Measurements from ENCODE around the gene INSRR. TPM values are rescaled to one million over a fixed set of nuclear protein-coding genes. Genes with fewer than 3 reads are reported as not detected.

The INSRR gene
- total and polyA plus RNA-seq, 3 donors from 2014 or later = 1.5 to 7.0 (median 6.4) TPM

DNA sequence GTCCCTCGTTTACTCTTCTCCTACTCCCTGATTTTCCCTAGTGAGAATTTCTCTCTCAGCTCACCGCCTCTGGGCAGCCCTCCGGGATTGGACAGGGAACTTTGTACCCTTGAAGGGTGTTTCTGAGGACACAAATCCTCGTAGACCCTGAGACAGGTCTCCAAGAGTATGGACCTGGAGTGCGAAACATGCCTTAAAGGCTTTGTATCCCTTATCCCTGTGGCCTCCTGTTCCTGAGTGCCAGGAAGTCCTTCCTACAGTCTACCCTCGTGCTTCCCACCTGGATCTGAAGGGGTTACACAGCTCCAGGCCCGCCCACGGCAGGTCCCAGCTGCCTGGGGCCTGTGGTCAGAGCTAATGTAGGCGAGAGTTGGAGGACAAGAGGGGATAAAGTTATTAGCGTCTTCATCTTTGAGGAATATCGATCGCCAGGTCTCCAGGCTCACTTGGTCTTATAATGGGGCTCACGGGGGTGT lies 27.0 kb upstream of the INSRR start:
- H3K27me3 ChIP-seq = no peaks in the 10 kb centered on the region
- no peaks in the 10 kb centered on the region for H3K9me3 ChIP-seq
- no peaks in the 10 kb centered on the region for H3K36me3 ChIP-seq (ENCODE audit: low read depth, missing control alignments)
- H3K4me3 ChIP-seq = no peak overlapping the region
- WGBS, 2 donors = 71 to 73% methylated on average over 13 of the region's 13 CpGs
- no peak for DNase-seq
- no peak overlapping the region for H3K27ac ChIP-seq
- H3K4me1 ChIP-seq = no peaks in the 10 kb centered on the region
- intact Hi-C loops (cut with DNase I; ENCODE audit: low total_unique reads) = no loop called here
- no peak for TF ChIP-seq POLR2A (IDR thresholded peaks at IDR 0.05)
- TF ChIP-seq, protein P1, sequence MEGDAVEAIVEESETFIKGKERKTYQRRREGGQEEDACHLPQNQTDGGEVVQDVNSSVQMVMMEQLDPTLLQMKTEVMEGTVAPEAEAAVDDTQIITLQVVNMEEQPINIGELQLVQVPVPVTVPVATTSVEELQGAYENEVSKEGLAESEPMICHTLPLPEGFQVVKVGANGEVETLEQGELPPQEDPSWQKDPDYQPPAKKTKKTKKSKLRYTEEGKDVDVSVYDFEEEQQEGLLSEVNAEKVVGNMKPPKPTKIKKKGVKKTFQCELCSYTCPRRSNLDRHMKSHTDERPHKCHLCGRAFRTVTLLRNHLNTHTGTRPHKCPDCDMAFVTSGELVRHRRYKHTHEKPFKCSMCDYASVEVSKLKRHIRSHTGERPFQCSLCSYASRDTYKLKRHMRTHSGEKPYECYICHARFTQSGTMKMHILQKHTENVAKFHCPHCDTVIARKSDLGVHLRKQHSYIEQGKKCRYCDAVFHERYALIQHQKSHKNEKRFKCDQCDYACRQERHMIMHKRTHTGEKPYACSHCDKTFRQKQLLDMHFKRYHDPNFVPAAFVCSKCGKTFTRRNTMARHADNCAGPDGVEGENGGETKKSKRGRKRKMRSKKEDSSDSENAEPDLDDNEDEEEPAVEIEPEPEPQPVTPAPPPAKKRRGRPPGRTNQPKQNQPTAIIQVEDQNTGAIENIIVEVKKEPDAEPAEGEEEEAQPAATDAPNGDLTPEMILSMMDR (IDR thresholded peaks at IDR 0.05) = no peak

DNA sequence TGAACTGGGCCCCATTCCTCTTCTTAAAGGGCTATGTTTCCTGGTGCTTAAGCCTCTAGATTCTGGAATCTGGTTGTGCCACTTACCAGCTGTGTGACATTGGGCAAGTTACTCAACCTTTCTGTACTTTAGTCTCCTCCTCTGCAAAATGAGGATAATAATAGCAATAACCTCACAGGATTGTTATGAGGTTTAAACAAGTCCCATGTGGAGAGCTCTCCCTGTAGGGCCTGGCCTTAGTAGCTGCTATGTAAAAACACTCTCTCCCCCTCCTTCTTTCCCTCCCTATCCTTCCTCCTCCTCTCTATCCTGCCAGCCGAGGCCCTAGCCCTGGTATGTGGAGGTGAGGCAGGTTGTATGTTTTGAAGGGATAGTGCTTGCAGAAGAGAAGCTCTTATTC lies 26.4 kb upstream of the INSRR start:
- intact Hi-C loops (cut with DNase I; ENCODE audit: low total_unique reads) = no loop called here
- TF ChIP-seq, protein P1 (IDR thresholded peaks at IDR 0.05) = no peak
- no peak for TF ChIP-seq POLR2A (IDR thresholded peaks at IDR 0.05)
- Histone ChIP-seq H3K9me3 (no peaks in the 10 kb centered on the region), H3K27me3 (no peaks in the 10 kb centered on the region), H3K4me3 (no peak overlapping the region), H3K27ac (no peak overlapping the region), H3K4me1 (no peaks in the 10 kb centered on the region), H3K36me3 (ENCODE audit: low read depth, missing control alignments) (no peaks in the 10 kb centered on the region)
- DNase-seq = no peak
- WGBS, 2 donors = 41 to 83% methylated on average over 1 of the region's 1 CpG

DNA sequence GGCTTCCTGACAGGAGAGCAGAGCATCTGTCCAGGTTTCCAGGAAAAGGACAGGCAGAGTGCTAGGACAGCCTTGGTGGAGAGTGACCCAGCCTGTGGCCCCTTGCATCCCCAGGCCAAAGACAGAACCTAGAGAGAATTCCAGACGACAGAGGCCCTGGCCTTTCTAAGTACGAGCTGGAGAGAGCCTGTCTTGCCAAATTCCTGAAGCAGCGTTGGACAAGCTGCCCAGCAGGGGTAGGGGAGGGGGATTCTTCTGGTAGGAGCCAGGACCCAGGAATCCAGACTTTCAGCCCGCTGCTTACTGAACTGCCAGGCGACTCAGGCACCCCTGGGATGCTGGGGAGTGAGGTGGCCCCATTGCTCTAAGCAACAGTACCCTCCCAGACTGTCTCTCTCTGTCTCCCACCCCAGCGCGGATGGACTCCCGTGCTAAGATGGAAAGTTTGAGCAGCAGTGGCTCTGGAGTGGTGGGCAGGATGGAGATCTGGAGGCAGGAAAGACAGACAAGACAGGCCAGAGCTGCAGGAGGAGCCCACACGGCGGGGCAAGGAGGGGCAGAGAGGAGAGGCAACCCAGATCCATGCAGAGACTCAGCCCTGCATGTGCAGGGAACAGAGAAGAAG lies 25.8 kb upstream of the INSRR start:
- Histone ChIP-seq H3K4me1 (no peaks in the 10 kb centered on the region), H3K27ac (no peak overlapping the region), H3K36me3 (ENCODE audit: low read depth, missing control alignments) (no peaks in the 10 kb centered on the region), H3K9me3 (no peaks in the 10 kb centered on the region), H3K27me3 (no peaks in the 10 kb centered on the region), H3K4me3 (no peak overlapping the region)
- no peak for DNase-seq
- 61 to 66% methylated on average over 5 to 10 of the region's 10 CpGs for WGBS, 2 donors
- intact Hi-C loops (cut with DNase I; ENCODE audit: low total_unique reads) = no loop called here
- TF ChIP-seq, protein P1 (IDR thresholded peaks at IDR 0.05) = no peak
- no peak for TF ChIP-seq POLR2A (IDR thresholded peaks at IDR 0.05)

DNA sequence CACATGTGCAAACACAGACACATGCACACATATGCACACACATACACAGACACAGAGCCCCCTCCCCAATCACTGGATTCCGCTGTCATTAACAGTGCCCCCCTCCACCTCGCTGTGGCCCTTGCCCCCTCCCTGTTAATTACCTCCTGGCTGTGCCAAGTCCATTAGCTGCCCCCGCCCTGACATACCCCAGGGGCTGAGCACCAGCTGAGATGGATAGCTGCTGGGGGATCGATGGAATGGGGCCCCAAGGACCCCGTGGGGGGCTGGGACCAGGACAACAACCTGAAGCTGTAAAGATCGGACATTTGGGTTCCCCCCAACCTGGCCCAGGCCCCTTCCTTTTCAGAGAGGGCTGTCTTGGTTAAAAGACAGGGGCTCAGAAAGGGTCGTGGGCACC lies 25.0 kb upstream of the INSRR start:
- no peaks in the 10 kb centered on the region for H3K27me3 ChIP-seq
- no peak for TF ChIP-seq POLR2A (IDR thresholded peaks at IDR 0.05)
- TF ChIP-seq, protein P1 (IDR thresholded peaks at IDR 0.05) = no peak
- H3K4me1 ChIP-seq = no peaks in the 10 kb centered on the region
- H3K27ac ChIP-seq = no peak overlapping the region
- H3K9me3 ChIP-seq = no peaks in the 10 kb centered on the region
- 77 to 79% methylated on average over 7 of the region's 7 CpGs for WGBS, 2 donors
- no peaks in the 10 kb centered on the region for H3K36me3 ChIP-seq (ENCODE audit: low read depth, missing control alignments)
- DNase-seq = no peak
- no peak overlapping the region for H3K4me3 ChIP-seq
- intact Hi-C loops (cut with DNase I; ENCODE audit: low total_unique reads) = no loop called here

DNA sequence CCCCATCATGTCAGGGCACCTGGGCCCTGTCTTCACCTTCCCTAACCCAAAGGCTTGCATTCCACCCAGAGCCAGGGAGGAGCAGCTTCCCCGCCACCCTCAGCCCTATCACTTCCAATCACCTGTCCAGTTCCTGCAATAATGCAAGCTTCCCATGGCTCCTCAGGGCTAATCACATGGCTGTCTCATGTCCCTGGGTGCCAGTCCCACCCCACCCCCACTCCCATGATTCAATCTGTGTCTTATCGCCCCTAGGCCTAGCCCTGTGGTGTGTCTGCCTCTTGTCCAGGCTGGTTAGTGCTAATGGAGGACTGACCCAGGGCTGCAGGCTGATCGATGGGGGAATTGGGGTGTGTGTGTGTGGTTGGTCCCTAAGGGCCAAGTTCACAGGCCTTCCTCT lies 23.6 kb upstream of the INSRR start:
- intact Hi-C loops (cut with DNase I; ENCODE audit: low total_unique reads) = no loop called here
- Histone ChIP-seq H3K4me1 (peaks cover 3% of the 10 kb centered on the region), H3K4me3 (no peak overlapping the region), H3K27ac (no peak overlapping the region), H3K36me3 (ENCODE audit: low read depth, missing control alignments) (no peaks in the 10 kb centered on the region), H3K27me3 (no peaks in the 10 kb centered on the region), H3K9me3 (no peaks in the 10 kb centered on the region)
- 89 to 94% methylated on average over 3 of the region's 3 CpGs for WGBS, 2 donors
- TF ChIP-seq, protein P1 (IDR thresholded peaks at IDR 0.05) = no peak
- TF ChIP-seq POLR2A (IDR thresholded peaks at IDR 0.05) = no peak
- DNase-seq = no peak
